Measurements from ENCODE around the gene CACNA1I. TPM values are rescaled to one million over a fixed set of nuclear protein-coding genes. Genes with fewer than 3 reads are reported as not detected.

The CACNA1I gene
- polyA plus RNA-seq, 1 experiment: not detected

GRCh38 chr22:39721206-39722031, 150.9 kb downstream of the CACNA1I start:
- no peaks in the 10 kb centered on the region for H3K9me3 ChIP-seq (ENCODE audit: control insufficient read depth, insufficient read depth, low read length)
- POLR2A ChIA-PET: no interaction called here
- peaks cover 52% of the 10 kb centered on the region for H3K27me3 ChIP-seq (ENCODE audit: control insufficient read depth, insufficient read depth, low read length)
- no peak overlapping the region for H3K4me3 ChIP-seq (ENCODE audit: low read depth, low read length)
- DNase-seq (ENCODE audit: low read depth, low spot score): no peak
- H3K27ac ChIP-seq (ENCODE audit: low read depth, low read length): no peak overlapping the region
- CTCF ChIA-PET: no interaction called here
- no peak for TF ChIP-seq CTCF (IDR thresholded peaks at IDR 0.05; ENCODE audit: low read depth, low read length)

- DNase-seq (ENCODE audit: low read depth, low spot score): no peak
- H3K27ac ChIP-seq (ENCODE audit: low read depth, low read length): no peak overlapping the region
- peaks cover 53% of the 10 kb centered on the region for H3K27me3 ChIP-seq (ENCODE audit: control insufficient read depth, insufficient read depth, low read length)
- no peaks in the 10 kb centered on the region for H3K9me3 ChIP-seq (ENCODE audit: control insufficient read depth, insufficient read depth, low read length)
- no peak for TF ChIP-seq CTCF (IDR thresholded peaks at IDR 0.05; ENCODE audit: low read depth, low read length)
- no peak overlapping the region for H3K4me3 ChIP-seq (ENCODE audit: low read depth, low read length)
- ChIA-PET POLR2A (no interaction called here), CTCF (no interaction called here)
Measured at GRCh38 chr22:39722032-39722325, 151.4 kb downstream of the CACNA1I start.

- ChIA-PET CTCF (no interaction called here), POLR2A (no interaction called here)
- Histone ChIP-seq H3K27me3 (ENCODE audit: control insufficient read depth, insufficient read depth, low read length) (peaks cover 51% of the 10 kb centered on the region), H3K4me3 (ENCODE audit: low read depth, low read length) (no peak overlapping the region), H3K27ac (ENCODE audit: low read depth, low read length) (no peak overlapping the region), H3K9me3 (ENCODE audit: control insufficient read depth, insufficient read depth, low read length) (no peaks in the 10 kb centered on the region)
- no peak for TF ChIP-seq CTCF (IDR thresholded peaks at IDR 0.05; ENCODE audit: low read depth, low read length)
- DNase-seq (ENCODE audit: low read depth, low spot score): no peak
Measured at GRCh38 chr22:39722501-39722900, 151.9 kb downstream of the CACNA1I start.

- no peak overlapping the region for H3K27ac ChIP-seq (ENCODE audit: low read depth, low read length)
- H3K27me3 ChIP-seq (ENCODE audit: control insufficient read depth, insufficient read depth, low read length): peaks cover 46% of the 10 kb centered on the region
- TF ChIP-seq CTCF (IDR thresholded peaks at IDR 0.05; ENCODE audit: low read depth, low read length): no peak
- POLR2A ChIA-PET: no interaction called here
- H3K4me3 ChIP-seq (ENCODE audit: low read depth, low read length): no peak overlapping the region
- no peak for DNase-seq (ENCODE audit: low read depth, low spot score)
- CTCF ChIA-PET: no interaction called here
- H3K9me3 ChIP-seq (ENCODE audit: control insufficient read depth, insufficient read depth, low read length): no peaks in the 10 kb centered on the region
Measured at GRCh38 chr22:39723463-39723862, 152.9 kb downstream of the CACNA1I start.

- no peak overlapping the region for H3K4me3 ChIP-seq (ENCODE audit: low read depth, low read length)
- H3K9me3 ChIP-seq (ENCODE audit: control insufficient read depth, insufficient read depth, low read length): no peaks in the 10 kb centered on the region
- H3K27me3 ChIP-seq (ENCODE audit: control insufficient read depth, insufficient read depth, low read length): peaks cover 45% of the 10 kb centered on the region
- TF ChIP-seq CTCF (IDR thresholded peaks at IDR 0.05; ENCODE audit: low read depth, low read length): no peak
- POLR2A ChIA-PET: no interaction called here
- DNase-seq (ENCODE audit: low read depth, low spot score): no peak
- no peak overlapping the region for H3K27ac ChIP-seq (ENCODE audit: low read depth, low read length)
- CTCF ChIA-PET: no interaction called here
Measured at GRCh38 chr22:39723899-39724351, 153.4 kb downstream of the CACNA1I start.

Measured in AG04450 (cell line).